BJ (cell line): Measurements from ENCODE around the gene PRR29. TPM values are rescaled to one million over a fixed set of nuclear protein-coding genes. Genes with fewer than 3 reads are reported as not detected.

Source experiments
- CTCF ChIA-PET: fragments of 350-600 bp; formaldehyde crosslinking; extraction: SDS; loops from one replicate; lab custom pipeline; 2021; ENCODE audit warnings: antibody characterized with exemption, inconsistent platforms; lab: Yijun Ruan, JAX
- POLR2A ChIA-PET: fragments of 300-600 bp; sonication (Branson Sonifier 250); formaldehyde crosslinking; extraction: SDS; loops from one replicate; lab custom pipeline; 2021; ENCODE audit warnings: antibody characterized with exemption; lab: Charles Lee
- DNase-seq: peaks from one replicate; pipeline ENCODE4 v3.0.0-alpha.2; 2011; ENCODE audit warnings: low read depth
- H3K27me3 ChIP-seq: 2 replicates; pipeline ENCODE4 v1.6.0; 2011; ENCODE audit warnings: low read length; ENCODE audit not compliant: control insufficient read depth, insufficient read depth
- H3K36me3 ChIP-seq: 2 replicates; pipeline ENCODE4 v1.5.1; 2011; ENCODE audit warnings: low read length; ENCODE audit not compliant: control insufficient read depth, insufficient read depth
- H3K4me3 ChIP-seq: 2 replicates; pipeline ENCODE4 v1.5.1; 2011; ENCODE audit warnings: low read depth, mild to moderate bottlenecking, control low read depth, low read length
- polyA plus RNA-seq: library from polyadenylated mRNA; depleted of rRNA; stranded (reverse); fragments of >200 nt; gene quantifications from 2 replicates; pipeline ENCODE4 v1.2.3, GENCODE V29; 2011
- TF ChIP-seq, protein P1 (sequence below): IDR thresholded peaks from 2 replicates; pipeline ENCODE4 v1.5.1; 2011; ENCODE audit warnings: low read depth, mild to moderate bottlenecking, control low read depth, inconsistent platforms, low read length, moderate library complexity; ENCODE audit not compliant: insufficient read depth

PRR29 gene
- polyA plus RNA-seq, 1 experiment = 0.21 TPM

DNA sequence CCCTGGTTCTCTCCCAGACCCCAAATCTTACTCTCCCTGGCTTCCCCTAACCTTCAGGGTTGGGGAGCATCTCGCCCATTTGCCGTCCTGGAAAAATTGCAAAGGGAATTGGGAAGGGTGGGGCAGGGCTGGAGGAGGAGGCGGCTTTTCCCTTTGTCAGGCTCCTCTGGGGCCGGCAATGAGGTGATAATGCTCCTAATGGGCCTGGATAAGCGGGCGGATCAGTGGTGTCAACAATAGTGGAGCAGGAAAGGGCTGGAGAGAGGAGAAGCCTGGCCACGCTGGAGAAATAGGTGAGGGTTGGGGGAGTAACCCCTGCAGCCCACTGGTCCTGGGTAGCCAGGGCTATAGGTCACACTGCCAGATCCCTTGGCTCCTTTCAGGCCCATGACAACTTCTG, 37.7 kb upstream of the PRR29 start:
- ChIA-PET POLR2A (no interaction called here), CTCF (interaction anchor here (0.8 to 1.2 kb wide), 2 partner anchors 14 to 41 kb away, joined by 3 to 4 read pairs; no protein-coding TSS in a partner anchor)
- TF ChIP-seq, protein P1, sequence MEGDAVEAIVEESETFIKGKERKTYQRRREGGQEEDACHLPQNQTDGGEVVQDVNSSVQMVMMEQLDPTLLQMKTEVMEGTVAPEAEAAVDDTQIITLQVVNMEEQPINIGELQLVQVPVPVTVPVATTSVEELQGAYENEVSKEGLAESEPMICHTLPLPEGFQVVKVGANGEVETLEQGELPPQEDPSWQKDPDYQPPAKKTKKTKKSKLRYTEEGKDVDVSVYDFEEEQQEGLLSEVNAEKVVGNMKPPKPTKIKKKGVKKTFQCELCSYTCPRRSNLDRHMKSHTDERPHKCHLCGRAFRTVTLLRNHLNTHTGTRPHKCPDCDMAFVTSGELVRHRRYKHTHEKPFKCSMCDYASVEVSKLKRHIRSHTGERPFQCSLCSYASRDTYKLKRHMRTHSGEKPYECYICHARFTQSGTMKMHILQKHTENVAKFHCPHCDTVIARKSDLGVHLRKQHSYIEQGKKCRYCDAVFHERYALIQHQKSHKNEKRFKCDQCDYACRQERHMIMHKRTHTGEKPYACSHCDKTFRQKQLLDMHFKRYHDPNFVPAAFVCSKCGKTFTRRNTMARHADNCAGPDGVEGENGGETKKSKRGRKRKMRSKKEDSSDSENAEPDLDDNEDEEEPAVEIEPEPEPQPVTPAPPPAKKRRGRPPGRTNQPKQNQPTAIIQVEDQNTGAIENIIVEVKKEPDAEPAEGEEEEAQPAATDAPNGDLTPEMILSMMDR = no peak
- Histone ChIP-seq H3K4me3 (no peak overlapping the region), H3K36me3 (no peaks in the 10 kb centered on the region), H3K27me3 (no peaks in the 10 kb centered on the region; the same call in none of the 2 replicates)
- no peak for DNase-seq

DNA sequence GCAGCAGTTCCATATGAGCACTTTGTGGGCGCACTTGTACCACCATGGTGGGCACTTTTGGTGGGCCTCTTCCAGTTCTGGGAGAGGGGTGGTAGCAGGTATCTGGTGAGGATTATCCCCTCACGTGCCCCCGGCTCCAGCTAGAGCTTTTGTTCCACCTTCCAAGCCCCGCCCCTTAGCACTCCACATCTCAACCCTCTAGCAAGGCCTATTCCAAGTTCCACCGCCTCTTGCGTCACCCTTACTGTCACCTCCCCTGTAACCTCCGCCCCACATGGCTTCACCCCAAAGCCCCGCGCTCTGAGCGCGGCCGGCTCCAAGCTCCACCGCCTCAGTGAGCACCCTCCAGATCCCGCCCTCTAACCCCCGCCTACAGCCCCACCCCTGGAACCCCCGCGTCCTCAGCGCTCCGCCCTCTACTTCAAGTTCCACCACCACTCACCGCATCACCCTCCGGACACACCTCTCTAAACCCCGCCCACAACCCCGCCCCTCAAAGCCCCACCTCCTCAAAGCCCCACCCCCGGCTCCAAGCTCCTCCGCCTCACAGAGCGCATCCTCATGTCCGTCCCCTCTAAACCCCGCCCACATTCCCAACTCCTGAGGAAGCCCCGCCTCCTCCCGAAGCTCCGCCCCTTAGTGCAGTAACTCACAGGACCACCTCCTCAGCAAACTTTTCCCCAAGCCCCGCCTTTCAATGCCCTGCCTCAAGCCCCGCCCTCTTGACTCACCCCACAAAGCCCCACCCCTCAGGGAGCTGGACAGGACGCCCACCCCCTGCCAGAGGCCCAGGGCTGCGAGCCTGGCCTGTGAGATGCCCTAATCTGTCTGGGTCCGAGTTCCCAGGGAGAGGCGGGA, 36.6 kb upstream of the PRR29 start:
- no peak for DNase-seq
- Histone ChIP-seq H3K36me3 (no peaks in the 10 kb centered on the region), H3K4me3 (no peak overlapping the region), H3K27me3 (no peaks in the 10 kb centered on the region; the same call in none of the 2 replicates)
- ChIA-PET CTCF (interaction anchor here (0.7 to 1.2 kb wide), 4 partner anchors 15 to 113 kb away, joined by 3 to 6 read pairs (median 4); no protein-coding TSS in a partner anchor), POLR2A (no interaction called here)
- TF ChIP-seq, protein P1 = no peak

DNA sequence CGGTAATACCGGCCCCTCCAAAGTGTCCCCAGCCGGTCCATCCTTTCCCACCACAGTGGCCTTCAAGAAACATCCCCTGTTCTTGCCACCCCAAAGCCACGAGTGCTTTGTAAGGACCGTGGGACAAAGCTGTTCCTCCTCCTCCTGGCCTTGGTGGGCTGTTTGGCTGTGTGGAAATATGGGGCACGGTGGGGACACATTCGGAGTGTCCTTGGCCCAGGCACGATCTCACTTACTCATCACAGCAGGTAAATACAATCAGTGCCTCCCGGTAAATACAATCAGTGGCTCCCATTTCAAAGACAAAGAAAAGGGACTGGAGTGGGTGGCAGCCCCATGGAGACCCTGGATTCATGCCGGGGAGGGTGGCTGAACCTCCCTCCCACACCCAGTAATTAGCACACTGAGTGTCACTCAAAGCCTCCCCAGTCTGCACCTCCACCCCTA, 35.8 kb upstream of the PRR29 start:
- ChIA-PET POLR2A (no interaction called here), CTCF (interaction anchor here (0.7 to 1.2 kb wide), 4 partner anchors 16 to 112 kb away, joined by 3 to 6 read pairs (median 4); no protein-coding TSS in a partner anchor)
- Histone ChIP-seq H3K36me3 (no peaks in the 10 kb centered on the region), H3K27me3 (no peaks in the 10 kb centered on the region; the same call in none of the 2 replicates), H3K4me3 (no peak overlapping the region)
- TF ChIP-seq, protein P1 = no peak
- no peak for DNase-seq

DNA sequence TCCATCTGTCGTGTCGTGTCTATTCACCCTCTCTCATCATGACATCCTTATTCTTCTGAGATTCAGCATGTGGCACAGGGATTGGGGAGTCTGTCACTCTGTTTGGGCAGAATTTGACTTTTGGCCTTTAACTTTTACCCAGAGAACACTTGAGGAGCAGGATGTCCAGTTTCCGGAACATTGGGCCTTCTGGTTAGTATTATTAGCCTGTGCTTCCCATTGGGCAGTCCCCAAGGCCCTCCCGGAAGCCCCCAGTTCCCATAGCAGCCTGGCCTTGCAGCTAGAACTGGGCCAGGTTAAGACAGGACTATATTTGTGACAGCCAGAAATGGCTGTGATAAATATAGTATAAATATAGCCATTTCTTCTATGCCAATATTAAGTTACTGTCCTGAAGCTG, 35.0 kb upstream of the PRR29 start:
- Histone ChIP-seq H3K4me3 (no peak overlapping the region), H3K36me3 (no peaks in the 10 kb centered on the region), H3K27me3 (no peaks in the 10 kb centered on the region; the same call in none of the 2 replicates)
- DNase-seq = no peak
- ChIA-PET POLR2A (no interaction called here), CTCF (interaction anchor here (1.3 to 1.5 kb wide), 2 partner anchors 16 to 44 kb away, joined by 5 to 9 read pairs; no protein-coding TSS in a partner anchor)
- TF ChIP-seq, protein P1 = no peak

DNA sequence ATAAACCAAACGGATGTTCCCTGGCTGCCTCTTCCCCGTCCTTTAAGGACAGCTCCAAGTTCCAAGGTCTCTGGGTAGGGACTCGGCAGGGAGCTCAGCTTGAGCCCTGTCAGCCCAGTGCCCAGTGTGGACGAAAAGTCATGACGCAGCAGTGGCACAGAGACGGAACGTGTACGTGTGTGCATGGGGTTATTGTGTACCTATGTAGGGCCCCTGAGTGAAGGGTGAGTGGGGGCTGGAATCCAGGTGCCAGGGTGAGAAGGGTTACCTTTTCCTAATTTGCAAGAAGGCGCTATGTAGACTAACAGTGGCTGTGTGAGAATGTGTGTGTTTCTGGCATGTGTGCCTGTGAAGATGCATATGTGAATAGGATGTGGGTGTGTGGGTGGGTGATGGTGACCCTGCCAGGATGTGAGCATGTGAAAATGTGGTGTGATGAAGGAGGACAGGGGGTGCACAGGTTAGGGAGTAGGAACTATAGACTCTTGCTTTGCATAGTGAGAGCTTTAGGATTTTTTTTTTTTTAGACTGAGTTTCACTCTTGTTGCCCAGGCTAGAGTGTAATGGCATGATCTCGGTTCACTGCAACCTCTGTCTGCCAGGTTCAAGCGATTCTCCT, 31.4 kb upstream of the PRR29 start:
- ChIA-PET POLR2A (no interaction called here), CTCF (interaction anchor here (0.5 to 1.2 kb wide), 3 partner anchors 13 to 62 kb away, joined by 3 read pairs; no protein-coding TSS in a partner anchor)
- H3K36me3 ChIP-seq = no peaks in the 10 kb centered on the region
- TF ChIP-seq, protein P1 = no peak
- H3K27me3 ChIP-seq = peaks cover 2% of the 10 kb centered on the region
- H3K4me3 ChIP-seq = no peak overlapping the region
- no peak for DNase-seq
